HUES48 (cell line): ENCODE data around the gene TRPM1.

Experiments used
- H3K27ac ChIP-seq: one replicate; pipeline ENCODE4 v1.7.0; 2013; ENCODE audit warnings: low read depth, low read length, inconsistent platforms
- H3K27me3 ChIP-seq: 2 replicates; pipeline ENCODE4 v1.6.1; 2013; ENCODE audit warnings: mild to moderate bottlenecking, low read length; ENCODE audit not compliant: control insufficient read depth, insufficient read depth
- H3K36me3 ChIP-seq: 2 replicates; pipeline ENCODE4 v1.6.1; 2013; ENCODE audit warnings: low read length; ENCODE audit not compliant: control insufficient read depth, insufficient read depth
- H3K4me1 ChIP-seq: 2 replicates; pipeline ENCODE4 v1.6.1; 2013; ENCODE audit warnings: mild to moderate bottlenecking, low read length; ENCODE audit not compliant: control insufficient read depth, insufficient read depth
- H3K4me3 ChIP-seq: 2 replicates; pipeline ENCODE4 v1.5.1; 2013; ENCODE audit warnings: mild to moderate bottlenecking, low read depth, low read length
- H3K9ac ChIP-seq: 2 replicates; pipeline ENCODE4 v1.6.1; 2013; ENCODE audit warnings: mild to moderate bottlenecking, low read depth, low read length, moderate library complexity
- H3K9me3 ChIP-seq: 2 replicates; pipeline ENCODE4 v1.6.1; 2013; ENCODE audit warnings: low read length; ENCODE audit not compliant: control insufficient read depth, insufficient read depth

TRPM1 gene

DNA sequence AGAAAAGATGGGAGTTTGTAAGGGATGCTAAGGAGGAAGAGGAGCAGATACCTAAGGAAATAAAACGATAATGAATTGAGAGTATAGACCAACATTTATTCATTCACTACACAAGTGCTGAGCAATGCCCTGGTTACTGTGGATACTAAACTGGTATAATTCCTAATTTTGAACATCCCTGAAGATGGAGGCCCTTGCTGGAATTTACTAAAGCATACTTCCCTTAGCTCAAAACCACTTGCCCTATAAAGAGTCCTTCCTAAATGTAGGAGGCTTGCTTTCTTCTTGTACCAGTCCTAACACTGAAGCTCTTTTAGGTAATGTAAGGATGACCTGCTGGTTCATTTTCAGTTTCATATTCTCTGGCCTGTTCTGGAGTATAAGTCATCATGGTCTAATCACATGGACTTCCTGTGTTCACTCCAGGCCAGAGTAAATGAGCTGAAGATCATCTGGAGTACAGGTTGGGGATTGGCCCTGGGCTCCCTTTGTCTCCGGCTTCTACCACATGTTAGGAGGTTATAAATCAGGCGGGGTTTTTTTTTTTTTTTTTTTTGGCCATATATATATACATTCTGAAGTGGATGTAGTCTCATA lies 70.0 kb downstream of the TRPM1 start:
- Histone ChIP-seq H3K27me3 (no peaks in the 10 kb centered on the region), H3K9ac (no peak overlapping the region), H3K27ac (no peak overlapping the region)

DNA sequence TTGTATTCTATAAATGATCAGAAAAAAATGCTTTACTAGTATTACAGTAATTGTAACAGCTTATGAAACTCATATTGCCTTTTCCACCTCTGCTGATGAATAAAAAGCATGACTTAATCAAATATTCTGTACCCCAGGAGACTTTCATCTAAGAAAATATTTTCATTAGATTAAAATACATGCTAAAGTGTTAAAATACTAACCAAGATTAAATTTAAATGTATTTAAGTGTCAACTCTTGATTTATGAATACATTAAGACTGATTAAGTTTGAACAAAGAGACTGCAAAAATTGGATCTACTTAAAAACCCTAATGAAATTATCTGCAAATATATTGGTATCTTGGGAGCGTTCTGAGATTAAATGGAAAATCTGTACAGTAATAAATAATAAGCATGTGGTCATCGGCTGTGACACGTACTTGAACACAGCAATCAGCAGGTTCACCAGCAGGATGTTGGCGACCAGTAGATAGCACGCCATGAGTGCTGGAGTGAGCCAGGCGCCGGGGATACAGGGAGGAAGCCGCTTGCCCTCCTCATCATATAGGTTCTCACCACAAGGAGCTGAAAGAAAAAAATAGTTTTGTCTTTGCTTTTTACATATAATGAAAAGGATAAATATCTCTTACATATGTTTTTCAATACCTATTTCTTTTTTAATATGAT lies 73.5 kb downstream of the TRPM1 start:
- Histone ChIP-seq H3K27ac (no peak overlapping the region), H3K9me3 (no peaks in the 10 kb centered on the region), H3K9ac (no peak overlapping the region), H3K4me1 (peaks cover 18% of the 10 kb centered on the region), H3K4me3 (no peak overlapping the region), H3K27me3 (no peaks in the 10 kb centered on the region), H3K36me3 (no peaks in the 10 kb centered on the region)

More for the DNA sequence above, 70.0 kb downstream of the TRPM1 start:
- Histone ChIP-seq H3K4me3 (no peak overlapping the region), H3K9me3 (no peaks in the 10 kb centered on the region), H3K4me1 (peaks cover 8% of the 10 kb centered on the region; the same call in 1 of the 2 replicates), H3K36me3 (no peaks in the 10 kb centered on the region)

DNA sequence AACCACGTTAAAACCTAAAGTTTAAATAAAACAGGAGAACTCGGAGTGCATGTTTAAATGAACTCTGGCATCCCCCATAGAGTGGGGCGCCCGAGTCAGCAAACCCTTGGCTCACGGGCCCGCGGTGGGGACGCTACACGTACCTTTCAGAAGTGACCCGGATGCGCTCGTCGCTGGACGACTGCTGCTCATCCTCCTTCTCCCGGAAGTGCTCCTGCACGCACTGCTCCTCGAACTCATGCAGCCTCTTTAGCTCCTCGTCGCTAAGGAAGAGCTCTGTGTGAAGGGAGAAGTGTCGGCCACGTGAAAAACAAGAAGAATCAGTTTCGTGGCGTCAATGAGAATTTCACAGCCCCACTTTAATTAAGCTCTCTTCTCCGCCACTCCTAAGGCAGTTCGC lies 75.5 kb downstream of the TRPM1 start:
- Histone ChIP-seq H3K4me1 (peaks cover 18% of the 10 kb centered on the region), H3K4me3 (no peak overlapping the region), H3K27ac (no peak overlapping the region), H3K27me3 (no peaks in the 10 kb centered on the region), H3K9ac (no peak overlapping the region), H3K36me3 (no peaks in the 10 kb centered on the region), H3K9me3 (no peaks in the 10 kb centered on the region)

DNA sequence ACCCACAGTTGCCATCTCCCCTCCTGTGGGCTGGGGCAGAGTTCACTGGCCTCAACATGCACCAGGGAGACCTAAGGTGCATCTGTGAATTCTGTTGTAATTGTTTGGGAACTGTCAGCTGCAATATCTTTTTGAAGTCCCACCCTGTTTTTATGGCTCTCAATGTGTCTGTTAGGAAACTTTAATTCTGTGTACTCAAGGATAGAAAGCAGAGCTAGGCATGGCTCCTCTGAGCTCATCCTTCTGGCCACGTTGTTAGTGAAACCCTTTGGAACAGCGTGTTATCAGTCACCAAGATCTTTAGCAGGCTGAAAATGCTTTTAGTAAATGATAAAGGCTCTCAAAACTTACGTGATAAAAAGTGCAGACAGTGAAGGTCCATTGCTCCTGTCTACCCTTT lies 76.5 kb downstream of the TRPM1 start:
- Histone ChIP-seq H3K27ac (peak overlapping the region; percentile 52), H3K4me1 (peaks cover 18% of the 10 kb centered on the region), H3K9me3 (no peaks in the 10 kb centered on the region), H3K36me3 (no peaks in the 10 kb centered on the region), H3K9ac (0 out of 2 replicates have a peak overlapping the region, but pooled peaks have one; percentile 18), H3K4me3 (no peak overlapping the region), H3K27me3 (no peaks in the 10 kb centered on the region)

DNA sequence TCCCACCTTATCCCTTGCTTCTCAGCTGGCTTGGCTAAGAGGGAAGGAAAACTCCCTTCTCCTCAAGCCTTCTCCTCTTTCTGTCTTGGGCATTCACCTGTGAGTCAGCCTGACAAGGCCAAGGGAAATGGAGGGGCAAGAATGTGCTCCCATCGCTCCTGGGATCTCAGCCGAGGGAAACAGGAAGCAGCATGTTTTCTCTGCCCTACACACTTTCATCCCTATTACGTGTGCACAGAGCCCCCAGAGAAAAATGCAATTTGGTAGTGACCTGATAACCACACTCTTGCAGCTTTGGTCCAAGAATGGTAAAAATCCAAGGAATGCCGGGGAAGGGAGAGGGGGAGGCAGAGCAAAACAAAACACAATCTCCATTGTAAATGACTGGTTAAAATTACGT lies 77.2 kb downstream of the TRPM1 start:
- Histone ChIP-seq H3K36me3 (no peaks in the 10 kb centered on the region), H3K27me3 (no peaks in the 10 kb centered on the region), H3K27ac (peak overlapping the region; percentile 52), H3K9me3 (no peaks in the 10 kb centered on the region), H3K4me3 (no peak overlapping the region), H3K9ac (no peak overlapping the region), H3K4me1 (peaks cover 18% of the 10 kb centered on the region)

DNA sequence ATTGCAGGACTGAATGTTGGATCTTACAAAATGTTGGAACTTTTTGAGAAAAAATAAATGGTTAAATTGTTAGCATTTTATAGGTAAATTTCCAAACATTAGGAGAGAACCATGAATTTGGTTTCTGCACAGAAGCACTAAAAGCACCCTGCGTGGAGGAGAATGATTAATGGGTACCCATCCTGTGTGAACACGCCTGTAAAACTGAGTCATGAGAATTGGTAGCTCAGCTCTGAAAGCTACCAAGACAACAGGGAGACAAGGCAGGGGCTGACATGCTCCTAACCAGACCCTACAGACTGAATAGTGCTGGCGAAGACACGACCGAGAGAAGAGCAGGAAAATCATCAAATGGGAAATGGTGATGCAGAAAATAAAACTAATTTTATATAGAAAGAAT lies 77.7 kb downstream of the TRPM1 start:
- no peak overlapping the region for H3K27ac ChIP-seq
- peaks cover 18% of the 10 kb centered on the region for H3K4me1 ChIP-seq
- H3K27me3 ChIP-seq: no peaks in the 10 kb centered on the region
- H3K9me3 ChIP-seq: no peaks in the 10 kb centered on the region
- no peak overlapping the region for H3K9ac ChIP-seq
- no peak overlapping the region for H3K4me3 ChIP-seq
- H3K36me3 ChIP-seq: no peaks in the 10 kb centered on the region

DNA sequence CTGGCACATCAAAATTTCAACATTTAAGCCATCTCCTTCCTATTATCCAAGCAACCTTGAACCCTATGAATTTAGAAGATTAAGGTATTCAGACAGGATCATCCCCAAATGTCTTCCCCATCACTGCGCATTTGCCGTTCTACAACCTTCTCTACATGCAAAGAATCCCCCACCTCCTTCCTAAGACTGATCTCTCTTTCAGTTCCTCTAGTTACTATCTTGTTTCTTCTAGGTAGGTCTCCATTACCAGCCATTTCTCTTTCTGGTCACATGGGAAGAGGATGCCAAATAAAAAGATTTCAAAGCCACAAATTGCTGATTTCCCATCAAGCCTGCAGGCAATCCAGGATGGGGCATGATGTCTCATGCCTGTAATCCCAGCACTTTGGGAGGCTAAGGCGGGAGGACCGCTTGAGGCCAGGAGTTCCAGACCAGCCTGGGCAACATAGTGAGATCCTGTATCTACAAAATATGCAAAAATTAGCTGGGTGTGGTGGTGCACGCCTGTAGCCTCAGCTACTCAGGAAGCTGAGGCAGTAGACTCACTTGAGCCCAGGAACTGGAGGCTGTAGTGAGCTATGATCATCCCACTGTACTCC lies 80.4 kb downstream of the TRPM1 start:
- Histone ChIP-seq H3K36me3 (no peaks in the 10 kb centered on the region), H3K4me1 (peaks cover 18% of the 10 kb centered on the region), H3K27ac (no peak overlapping the region), H3K9me3 (no peaks in the 10 kb centered on the region), H3K9ac (no peak overlapping the region), H3K4me3 (no peak overlapping the region), H3K27me3 (no peaks in the 10 kb centered on the region)

DNA sequence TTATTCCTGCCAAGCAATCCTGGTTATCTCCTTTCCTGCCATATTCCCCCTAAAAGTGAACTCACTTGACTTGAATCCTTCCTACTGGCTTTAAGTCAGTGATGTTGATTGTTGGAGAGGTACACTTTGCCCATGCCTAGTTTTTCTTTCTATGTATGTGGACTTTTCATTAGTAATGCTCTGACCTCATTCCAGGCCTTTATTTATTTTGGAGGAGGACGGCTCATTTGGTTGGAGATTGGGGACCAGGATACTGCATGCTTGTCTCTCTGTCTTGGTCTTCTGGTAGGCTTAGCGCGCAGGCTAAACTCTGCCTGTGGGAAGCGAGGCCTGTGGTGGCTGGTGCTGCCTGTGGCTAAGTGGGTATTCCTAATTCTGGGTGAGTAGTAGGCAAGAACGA lies 81.0 kb downstream of the TRPM1 start:
- no peaks in the 10 kb centered on the region for H3K27me3 ChIP-seq
- H3K9ac ChIP-seq: no peak overlapping the region
- H3K36me3 ChIP-seq: no peaks in the 10 kb centered on the region
- H3K9me3 ChIP-seq: no peaks in the 10 kb centered on the region
- H3K4me1 ChIP-seq: peaks cover 18% of the 10 kb centered on the region
- no peak overlapping the region for H3K4me3 ChIP-seq
- H3K27ac ChIP-seq: no peak overlapping the region

DNA sequence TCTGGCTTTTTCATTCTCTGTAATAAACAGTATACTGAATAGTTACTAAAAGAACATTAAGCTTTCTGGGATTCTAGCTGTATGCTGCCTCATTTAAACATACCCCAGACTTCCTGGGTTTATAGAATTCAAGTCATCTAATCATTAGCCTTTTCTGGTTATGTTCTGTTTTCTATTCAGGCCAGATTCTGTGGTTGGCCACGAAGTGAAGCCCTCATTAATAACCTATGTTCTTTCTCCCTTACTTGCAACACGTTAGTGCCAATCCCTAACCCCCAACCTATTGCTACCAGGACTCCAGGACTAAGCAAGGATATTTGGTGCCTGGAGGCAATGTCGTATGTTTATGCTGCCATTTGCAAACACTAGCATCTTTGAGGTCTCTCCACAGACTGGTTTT lies 81.5 kb downstream of the TRPM1 start:
- no peak overlapping the region for H3K4me3 ChIP-seq
- H3K36me3 ChIP-seq: no peaks in the 10 kb centered on the region
- H3K4me1 ChIP-seq: peaks cover 19% of the 10 kb centered on the region
- no peak overlapping the region for H3K27ac ChIP-seq
- H3K9ac ChIP-seq: no peak overlapping the region
- H3K9me3 ChIP-seq: no peaks in the 10 kb centered on the region
- no peaks in the 10 kb centered on the region for H3K27me3 ChIP-seq

DNA sequence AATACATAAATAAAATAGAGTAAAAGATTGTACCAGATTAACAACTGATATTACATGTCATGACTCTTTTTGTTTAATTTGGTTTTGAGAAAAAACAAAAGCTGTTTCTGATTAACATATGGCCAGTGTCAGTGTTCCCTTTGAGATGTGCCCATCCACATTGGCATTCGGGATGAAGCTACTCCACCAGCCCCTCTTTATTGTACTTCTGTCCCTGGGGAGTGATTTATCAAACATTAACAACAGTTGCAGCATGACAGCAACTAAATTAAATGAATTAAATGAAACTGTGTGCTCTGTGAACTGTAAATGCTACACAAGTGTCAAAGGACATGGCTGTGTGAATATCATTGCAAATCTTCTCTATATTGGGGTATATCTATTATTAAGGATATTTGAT lies 84.2 kb downstream of the TRPM1 start:
- no peak overlapping the region for H3K27ac ChIP-seq
- H3K36me3 ChIP-seq: no peaks in the 10 kb centered on the region
- peaks cover 17% of the 10 kb centered on the region for H3K4me1 ChIP-seq
- no peaks in the 10 kb centered on the region for H3K9me3 ChIP-seq
- H3K27me3 ChIP-seq: no peaks in the 10 kb centered on the region
- H3K4me3 ChIP-seq: no peak overlapping the region
- no peak overlapping the region for H3K9ac ChIP-seq

DNA sequence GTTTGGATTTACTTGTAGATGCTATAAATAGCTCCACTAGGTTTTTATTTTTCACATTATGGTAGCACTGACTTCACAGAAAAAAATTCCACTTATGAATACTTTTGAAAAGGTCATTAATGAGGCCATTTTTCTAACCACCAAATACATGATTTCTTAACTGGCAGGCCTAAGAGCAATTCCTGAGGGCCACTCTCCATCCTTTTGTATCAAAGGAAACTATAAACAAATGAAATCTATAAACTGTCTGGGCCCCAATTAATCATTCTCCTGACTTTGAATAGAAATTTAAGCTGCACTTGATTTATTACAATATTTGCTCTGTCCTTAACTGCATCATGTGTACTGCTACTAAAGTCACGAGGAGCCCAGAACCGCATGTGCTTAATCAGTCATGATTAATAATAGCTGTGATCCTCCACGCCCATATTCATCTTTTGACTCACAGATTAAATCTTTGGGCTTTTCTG lies 85.0 kb downstream of the TRPM1 start:
- H3K27me3 ChIP-seq: no peaks in the 10 kb centered on the region
- no peaks in the 10 kb centered on the region for H3K36me3 ChIP-seq
- no peak overlapping the region for H3K4me3 ChIP-seq
- H3K4me1 ChIP-seq: peaks cover 17% of the 10 kb centered on the region
- H3K27ac ChIP-seq: no peak overlapping the region
- H3K9me3 ChIP-seq: no peaks in the 10 kb centered on the region
- H3K9ac ChIP-seq: no peak overlapping the region
